Neutrophil (primary cell): ENCODE results near the gene POFUT2.

Experiments used
- H3K27ac ChIP-seq: fragments of 200-600 bp; sonication (generic); 2 replicates; pipeline ENCODE4 v1.5.1; 2016; ENCODE audit warnings: mild to moderate bottlenecking, moderate library complexity
- H3K27me3 ChIP-seq: fragments of 200-600 bp; sonication (generic); 2 replicates; pipeline ENCODE4 v1.6.0; 2016; ENCODE audit warnings: mild to moderate bottlenecking
- H3K36me3 ChIP-seq: fragments of 200-600 bp; sonication (generic); 2 replicates; pipeline ENCODE4 v1.5.1; 2017
- H3K4me1 ChIP-seq, 2 experiments: fragments of 200-600 bp in 1 of 2; sonication (generic) in 1 of 2; 1 replicate in 1 of 2; 2 replicates in 1 of 2; pipeline versions ENCODE4 v1.5.1 to v1.6.1; 2013 to 2016; ENCODE audit warnings: low read depth in 1 of 2, low read length in 1 of 2, mild to moderate bottlenecking in 1 of 2, moderate library complexity in 1 of 2; ENCODE audit not compliant: control insufficient read depth in 1 of 2, insufficient read depth in 1 of 2
- H3K4me3 ChIP-seq, 2 experiments: fragments of 200-600 bp in 1 of 2; sonication (generic) in 1 of 2; 1 replicate in 1 of 2; 2 replicates in 1 of 2; pipeline ENCODE4 v1.5.1; 2013 to 2016; ENCODE audit warnings: low read depth in 1 of 2, low read length in 1 of 2, mild to moderate bottlenecking in 1 of 2, moderate library complexity in 1 of 2
- H3K9me3 ChIP-seq: fragments of 200-600 bp; sonication (generic); 2 replicates; pipeline ENCODE4 v1.5.1; 2016
- CTCF ChIP-seq: fragments of 200-600 bp; sonication (generic); IDR thresholded peaks from 2 replicates; pipeline ENCODE4 v1.5.1; 2016; ENCODE audit warnings: antibody characterized with exemption

POFUT2 gene

GRCh38 chr21:45255381-45256020 lies 32.2 kb downstream of the POFUT2 start:
- no peak overlapping the region for H3K4me3 ChIP-seq
- H3K9me3 ChIP-seq: no peaks in the 10 kb centered on the region
- H3K4me1 ChIP-seq: no peaks in the 10 kb centered on the region
- peaks cover 42% of the 10 kb centered on the region for H3K27me3 ChIP-seq
- TF ChIP-seq CTCF: no peak
- H3K36me3 ChIP-seq: no peaks in the 10 kb centered on the region
- no peak overlapping the region for H3K27ac ChIP-seq

- TF ChIP-seq CTCF: no peak
- H3K4me1 ChIP-seq: no peaks in the 10 kb centered on the region
Measured at GRCh38 chr21:45254460-45254930, 33.2 kb downstream of the POFUT2 start.

GRCh38 chr21:45253633-45254459 lies 33.8 kb downstream of the POFUT2 start:
- H3K27ac ChIP-seq: no peak overlapping the region
- TF ChIP-seq CTCF: no peak
- H3K4me1 ChIP-seq: no peaks in the 10 kb centered on the region
- H3K27me3 ChIP-seq: peaks cover 45% of the 10 kb centered on the region
- H3K9me3 ChIP-seq: no peaks in the 10 kb centered on the region
- no peak overlapping the region for H3K4me3 ChIP-seq
- no peaks in the 10 kb centered on the region for H3K36me3 ChIP-seq

More at GRCh38 chr21:45254460-45254930, 33.2 kb downstream of the POFUT2 start:
- H3K36me3 ChIP-seq: no peaks in the 10 kb centered on the region
- no peak overlapping the region for H3K4me3 ChIP-seq
- no peaks in the 10 kb centered on the region for H3K9me3 ChIP-seq
- peaks cover 42% of the 10 kb centered on the region for H3K27me3 ChIP-seq
- no peak overlapping the region for H3K27ac ChIP-seq

- Histone ChIP-seq H3K9me3 (no peaks in the 10 kb centered on the region), H3K36me3 (no peaks in the 10 kb centered on the region), H3K27ac (no peak overlapping the region), H3K27me3 (peaks cover 50% of the 10 kb centered on the region), H3K4me1 (no peaks in the 10 kb centered on the region), H3K4me3 (no peak overlapping the region)
- no peak for TF ChIP-seq CTCF
Measured at GRCh38 chr21:45253180-45253579, 34.5 kb downstream of the POFUT2 start.

GRCh38 chr21:45252448-45252925 lies 35.2 kb downstream of the POFUT2 start:
- Histone ChIP-seq H3K27ac (no peak overlapping the region), H3K4me1 (no peaks in the 10 kb centered on the region)

More at GRCh38 chr21:45252448-45252925, 35.2 kb downstream of the POFUT2 start:
- Histone ChIP-seq H3K9me3 (no peaks in the 10 kb centered on the region), H3K36me3 (no peaks in the 10 kb centered on the region), H3K27me3 (peaks cover 50% of the 10 kb centered on the region), H3K4me3 (no peak overlapping the region)
- no peak for TF ChIP-seq CTCF
